SJSA1 (cell line): ENCODE results near the gene GPC4. TPM values are rescaled to one million over a fixed set of nuclear protein-coding genes. Genes with fewer than 3 reads are reported as not detected.

Experiments used
- DNase-seq, 2 experiments: peaks; one replicate each; pipeline ENCODE4 v3.0.0-alpha.2; 2015 to 2020; ENCODE audit warnings: low spot score in 2 of 2, low read depth in 1 of 2
- H3K27ac ChIP-seq: fragments of 250-450 bp; sonication (Bioruptor Pico); 2 replicates; pipeline ENCODE4 v1.5.1; 2020; ENCODE audit warnings: mild to moderate bottlenecking, moderate library complexity
- H3K27me3 ChIP-seq: fragments of 250-450 bp; sonication (Bioruptor Pico); replicated peaks from 2 replicates; pipeline ENCODE4 v1.5.1; 2020; ENCODE audit warnings: mild to moderate bottlenecking, moderate library complexity
- H3K36me3 ChIP-seq: fragments of 250-450 bp; sonication (Bioruptor Pico); 2 replicates; pipeline ENCODE4 v1.5.1; 2020; ENCODE audit warnings: mild to moderate bottlenecking
- H3K4me1 ChIP-seq: fragments of 250-450 bp; sonication (Bioruptor Pico); replicated peaks from 2 replicates; pipeline ENCODE4 v1.6.1; 2021; ENCODE audit warnings: mild to moderate bottlenecking
- H3K4me3 ChIP-seq: fragments of 250-450 bp; sonication (Bioruptor Pico); 2 replicates; pipeline ENCODE4 v1.5.1; 2020; ENCODE audit warnings: mild to moderate bottlenecking
- H3K9me3 ChIP-seq: fragments of 250-450 bp; sonication (Bioruptor Pico); replicated peaks from 2 replicates; pipeline ENCODE4 v1.5.1; 2020; ENCODE audit warnings: mild to moderate bottlenecking
- total RNA-seq: library from RNA; depleted of rRNA; stranded (reverse); fragments of >200 nt; shearing (Covaris generic); gene quantifications from 2 replicates; pipeline ENCODE4 v1.2.3, GENCODE V29; 2014

GPC4 gene
- total RNA-seq, 1 experiment from 2014 or later, result 25.8 TPM

DNA sequence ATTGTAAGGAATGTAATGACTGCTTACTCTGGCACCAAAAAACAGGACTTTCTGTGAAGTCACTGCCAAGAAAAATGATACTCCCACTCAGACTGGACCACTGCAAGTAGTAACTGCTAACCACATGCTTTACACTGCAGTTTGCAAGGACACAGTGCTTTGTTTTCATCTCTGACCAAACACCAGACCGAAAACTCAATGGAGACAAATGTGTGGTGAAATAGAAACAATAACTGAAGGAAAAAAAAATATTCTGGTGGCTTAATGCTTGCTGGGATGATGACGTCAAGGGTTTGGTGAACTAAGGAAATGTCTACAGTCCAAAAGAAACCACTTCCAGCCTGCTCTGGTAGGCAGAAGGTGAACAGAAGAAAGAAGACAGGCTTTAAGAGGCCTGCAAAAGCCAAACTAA lies 13.2 kb downstream of the GPC4 start:
- H3K27ac ChIP-seq, result peak overlapping the region; percentile 21; the same call in 1 of the 2 replicates
- no peak overlapping the region for H3K4me3 ChIP-seq
- DNase-seq, result peak; percentile 41 to 68
- H3K36me3 ChIP-seq, result 0 out of 2 replicates have a peak, but pooled peaks cover 5% of the 10 kb centered on the region
- H3K27me3 ChIP-seq, result no peaks in the 10 kb centered on the region
- no peaks in the 10 kb centered on the region for H3K9me3 ChIP-seq
- H3K4me1 ChIP-seq, result peaks cover 14% of the 10 kb centered on the region

- Histone ChIP-seq H3K4me3 (no peak overlapping the region), H3K9me3 (no peaks in the 10 kb centered on the region), H3K4me1 (peaks cover 14% of the 10 kb centered on the region), H3K36me3 (0 out of 2 replicates have a peak, but pooled peaks cover 5% of the 10 kb centered on the region), H3K27me3 (no peaks in the 10 kb centered on the region), H3K27ac (peak overlapping the region; percentile 21; the same call in 1 of the 2 replicates)
- no peak for DNase-seq
Observed at GRCh38 chrX:133401536-133401935, 13.8 kb downstream of the GPC4 start.

- no peaks in the 10 kb centered on the region for H3K27me3 ChIP-seq
- H3K4me3 ChIP-seq, result no peak overlapping the region
- no peak overlapping the region for H3K27ac ChIP-seq
- H3K9me3 ChIP-seq, result no peaks in the 10 kb centered on the region
- no peak for DNase-seq
- peaks cover 18% of the 10 kb centered on the region for H3K4me1 ChIP-seq
- H3K36me3 ChIP-seq, result 0 out of 2 replicates have a peak, but pooled peaks cover 5% of the 10 kb centered on the region
Observed at GRCh38 chrX:133399411-133399810, 15.9 kb downstream of the GPC4 start.

- DNase-seq, result no peak
- Histone ChIP-seq H3K27ac (no peak overlapping the region), H3K4me3 (no peak overlapping the region), H3K27me3 (no peaks in the 10 kb centered on the region), H3K4me1 (peaks cover 3% of the 10 kb centered on the region; the same call in 1 of the 2 replicates), H3K9me3 (no peaks in the 10 kb centered on the region), H3K36me3 (no peaks in the 10 kb centered on the region)
Observed at GRCh38 chrX:133394765-133395164, 20.5 kb downstream of the GPC4 start.

GRCh38 chrX:133392671-133393070 lies 22.6 kb downstream of the GPC4 start:
- Histone ChIP-seq H3K4me3 (no peak overlapping the region), H3K36me3 (no peaks in the 10 kb centered on the region), H3K4me1 (peaks cover 3% of the 10 kb centered on the region; the same call in 1 of the 2 replicates), H3K27me3 (no peaks in the 10 kb centered on the region), H3K27ac (no peak overlapping the region), H3K9me3 (no peaks in the 10 kb centered on the region)
- DNase-seq, result no peak

- no peak for DNase-seq
Observed at GRCh38 chrX:133391111-133391510, 24.2 kb downstream of the GPC4 start.

DNA sequence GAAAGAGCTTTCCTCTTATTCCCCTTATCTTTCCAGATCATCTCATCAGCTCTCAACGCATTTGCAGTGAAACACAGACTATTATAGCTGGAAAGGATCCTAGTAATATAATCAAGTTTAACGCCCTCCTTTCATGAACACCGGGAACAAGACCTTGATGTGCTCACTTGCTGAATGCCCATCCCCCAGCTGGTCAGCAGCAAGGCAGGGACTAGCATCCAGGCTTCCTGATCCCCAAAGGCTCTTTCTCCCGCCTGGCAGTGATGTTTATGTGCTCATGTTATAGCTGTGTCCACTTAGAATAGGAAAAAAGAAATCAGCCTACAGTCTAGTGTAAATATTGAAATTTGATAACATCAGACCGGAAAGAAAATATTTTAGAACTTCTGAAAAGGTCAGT lies 24.6 kb downstream of the GPC4 start:
- H3K27ac ChIP-seq, result no peak overlapping the region
- no peak for DNase-seq
- H3K27me3 ChIP-seq, result no peaks in the 10 kb centered on the region
- H3K4me3 ChIP-seq, result no peak overlapping the region
- H3K36me3 ChIP-seq, result no peaks in the 10 kb centered on the region
- H3K4me1 ChIP-seq, result peaks cover 10% of the 10 kb centered on the region
- no peaks in the 10 kb centered on the region for H3K9me3 ChIP-seq

More at GRCh38 chrX:133391111-133391510, 24.2 kb downstream of the GPC4 start:
- no peak overlapping the region for H3K27ac ChIP-seq
- H3K9me3 ChIP-seq, result no peaks in the 10 kb centered on the region
- no peaks in the 10 kb centered on the region for H3K36me3 ChIP-seq
- H3K27me3 ChIP-seq, result no peaks in the 10 kb centered on the region
- H3K4me3 ChIP-seq, result no peak overlapping the region
- peaks cover 10% of the 10 kb centered on the region for H3K4me1 ChIP-seq

- DNase-seq, result no peak
- H3K9me3 ChIP-seq, result no peaks in the 10 kb centered on the region
- H3K4me3 ChIP-seq, result no peak overlapping the region
- H3K27me3 ChIP-seq, result no peaks in the 10 kb centered on the region
- H3K4me1 ChIP-seq, result peaks cover 10% of the 10 kb centered on the region
- H3K36me3 ChIP-seq, result no peaks in the 10 kb centered on the region
- H3K27ac ChIP-seq, result no peak overlapping the region
Observed at GRCh38 chrX:133389975-133390374, 25.3 kb downstream of the GPC4 start.

- H3K4me3 ChIP-seq, result no peak overlapping the region
- H3K27me3 ChIP-seq, result no peaks in the 10 kb centered on the region
- no peak overlapping the region for H3K27ac ChIP-seq
- no peaks in the 10 kb centered on the region for H3K9me3 ChIP-seq
- H3K4me1 ChIP-seq, result peaks cover 7% of the 10 kb centered on the region
- DNase-seq, result no peak
- no peaks in the 10 kb centered on the region for H3K36me3 ChIP-seq
Observed at GRCh38 chrX:133384454-133384853, 30.8 kb downstream of the GPC4 start.

DNA sequence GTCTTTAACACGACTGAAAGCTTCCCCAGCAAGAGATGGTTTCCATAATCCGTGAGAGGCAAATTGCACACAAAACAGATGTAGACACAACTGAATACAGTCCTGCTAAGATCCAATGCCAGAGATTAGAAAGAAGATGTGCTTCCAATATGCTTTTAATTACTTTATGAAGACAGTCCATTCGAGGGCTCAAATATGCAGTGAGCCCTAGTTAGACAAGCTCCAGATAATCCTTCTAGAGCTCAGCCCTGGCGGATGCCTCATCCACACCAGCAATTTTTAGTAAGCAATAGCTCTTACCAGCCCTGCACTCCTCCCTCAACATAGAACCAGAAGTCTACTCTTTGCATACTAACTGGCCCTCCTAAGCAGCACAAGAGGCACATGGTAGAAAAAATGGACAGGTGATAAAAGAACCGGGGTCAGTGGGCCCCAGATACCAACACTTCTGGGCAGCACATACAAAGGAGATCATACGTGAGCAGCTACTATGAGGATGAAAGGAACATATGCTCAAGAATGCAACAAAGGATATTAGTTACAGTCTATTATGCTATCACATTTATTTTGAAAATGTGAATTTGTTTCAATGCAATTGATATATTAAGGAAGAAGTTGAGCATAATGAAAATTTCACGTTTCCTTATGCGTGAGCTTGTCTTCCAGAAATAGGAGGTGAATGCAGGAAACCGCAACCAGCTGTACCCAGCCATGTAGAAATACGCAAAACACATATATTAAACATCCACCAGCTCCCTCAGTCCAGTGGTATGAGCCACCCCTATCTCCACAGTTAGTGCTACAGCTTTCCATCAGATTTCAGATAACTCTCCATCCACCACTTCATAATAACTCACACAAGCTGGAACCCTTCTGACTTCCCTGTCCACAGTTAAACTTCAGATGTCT lies 34.3 kb downstream of the GPC4 start:
- Histone ChIP-seq H3K36me3 (no peaks in the 10 kb centered on the region), H3K4me3 (no peak overlapping the region), H3K9me3 (no peaks in the 10 kb centered on the region), H3K4me1 (no peaks in the 10 kb centered on the region), H3K27ac (no peak overlapping the region), H3K27me3 (no peaks in the 10 kb centered on the region)
- no peak for DNase-seq

DNA sequence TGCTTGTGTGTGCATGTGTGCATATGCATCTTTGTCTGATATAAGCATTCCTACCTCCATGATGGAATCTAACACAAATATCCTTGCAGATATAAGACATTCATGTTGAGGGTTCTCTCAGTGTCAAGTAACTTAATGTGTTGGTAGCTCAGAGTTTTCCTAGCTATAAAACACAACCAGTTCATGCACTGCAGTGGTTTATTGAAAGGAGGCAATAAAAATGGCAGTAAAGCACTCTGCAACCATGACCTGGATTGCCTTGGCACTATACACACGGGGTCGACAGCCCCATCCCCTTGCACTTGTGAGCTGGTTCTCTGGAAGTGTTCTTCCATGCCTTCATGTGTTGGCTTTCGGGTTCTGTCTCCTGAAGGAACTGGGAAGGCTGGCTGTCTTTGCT lies 38.9 kb downstream of the GPC4 start:
- Histone ChIP-seq H3K27ac (no peak overlapping the region), H3K9me3 (no peaks in the 10 kb centered on the region), H3K27me3 (no peaks in the 10 kb centered on the region), H3K4me1 (no peaks in the 10 kb centered on the region), H3K4me3 (no peak overlapping the region), H3K36me3 (no peaks in the 10 kb centered on the region)
- no peak for DNase-seq

DNA sequence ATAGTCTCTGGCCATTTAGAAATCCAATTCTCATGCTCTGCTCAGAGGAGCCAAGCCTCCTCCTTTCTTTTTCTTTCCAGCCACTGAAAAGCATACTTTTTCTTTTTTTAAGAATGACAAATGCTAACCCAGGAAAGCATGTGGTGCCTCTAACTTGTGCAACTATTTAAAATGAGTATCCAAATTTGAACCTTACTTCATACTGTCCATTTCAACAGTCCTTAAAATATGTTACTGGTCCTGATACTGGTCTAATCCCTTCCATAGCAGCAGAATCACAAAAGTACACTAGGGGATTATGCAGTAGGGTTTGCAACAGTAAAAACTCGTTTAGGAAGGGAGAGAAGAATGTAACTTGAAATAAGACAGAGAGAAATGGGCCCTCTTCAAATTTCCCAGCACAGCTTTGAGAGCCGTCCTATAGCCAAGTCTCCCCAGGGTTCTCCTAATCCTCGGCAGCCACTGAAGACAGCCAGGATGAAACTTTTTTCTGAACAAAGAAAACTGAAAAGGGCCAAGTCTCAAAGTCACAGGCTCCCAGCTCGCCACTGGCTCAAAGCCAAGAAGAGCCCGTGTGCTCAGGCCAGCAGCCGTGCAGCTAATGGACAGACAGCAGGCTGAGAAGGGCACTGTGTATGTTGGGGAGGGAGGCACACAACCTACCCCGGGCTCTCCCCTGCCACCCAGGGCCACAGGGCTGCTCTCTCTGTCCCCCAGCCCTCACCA lies 39.5 kb downstream of the GPC4 start:
- no peak for DNase-seq
- H3K27me3 ChIP-seq, result no peaks in the 10 kb centered on the region
- H3K9me3 ChIP-seq, result no peaks in the 10 kb centered on the region
- no peak overlapping the region for H3K4me3 ChIP-seq
- H3K4me1 ChIP-seq, result no peaks in the 10 kb centered on the region
- H3K36me3 ChIP-seq, result no peaks in the 10 kb centered on the region
- H3K27ac ChIP-seq, result no peak overlapping the region

DNA sequence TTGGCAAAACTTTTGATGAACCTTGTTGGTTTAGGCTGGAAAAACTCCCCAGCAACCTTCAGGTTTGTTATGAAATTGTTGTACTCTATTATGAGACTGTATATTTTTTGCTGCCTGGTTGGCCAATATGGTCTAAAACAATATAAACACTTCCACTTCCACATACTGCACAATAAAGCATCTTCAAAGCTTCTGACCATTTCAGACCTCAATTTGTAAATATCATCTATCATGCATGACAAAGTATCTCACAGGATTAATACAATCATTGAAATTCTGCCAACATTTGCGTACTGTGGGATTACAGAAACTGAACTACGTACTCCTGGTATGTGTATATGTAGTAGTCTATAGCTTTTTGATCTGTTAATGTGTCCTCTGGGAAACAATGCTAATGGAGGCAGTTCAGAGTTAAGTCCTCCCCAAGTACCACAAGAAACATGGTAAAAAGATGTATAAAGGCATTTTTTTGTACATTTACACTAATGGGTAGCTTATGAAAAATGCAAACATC lies 40.4 kb downstream of the GPC4 start:
- Histone ChIP-seq H3K9me3 (no peaks in the 10 kb centered on the region), H3K36me3 (no peaks in the 10 kb centered on the region), H3K27me3 (no peaks in the 10 kb centered on the region), H3K27ac (no peak overlapping the region), H3K4me3 (no peak overlapping the region), H3K4me1 (no peaks in the 10 kb centered on the region)
- no peak for DNase-seq
